Fibroblast of lung (primary cell): ENCODE data around the gene COG8. TPM values are rescaled to one million over a fixed set of nuclear protein-coding genes. Genes with fewer than 3 reads are reported as not detected.

Source experiments
- DNase-seq, 2 donors: peaks; one replicate each; pipeline versions ENCODE4 v3.0.0 to v3.0.0-alpha.2; 2010; ENCODE audit warnings: low read depth in 2 of 2
- H2AFZ ChIP-seq: 2 replicates; pipeline ENCODE4 v1.5.1; 2012; ENCODE audit warnings: low read length, control low read depth, inconsistent platforms
- H3K27ac ChIP-seq: 2 replicates; pipeline ENCODE4 v1.5.1; 2011; ENCODE audit warnings: low read length, control low read depth; ENCODE audit not compliant: insufficient read depth
- H3K27me3 ChIP-seq: 2 replicates; pipeline ENCODE4 v1.5.1; 2011; ENCODE audit warnings: mild to moderate bottlenecking, low read length; ENCODE audit not compliant: control insufficient read depth, insufficient read depth
- H3K36me3 ChIP-seq: 2 replicates; pipeline ENCODE4 v1.5.1; 2011; ENCODE audit warnings: low read length; ENCODE audit not compliant: control insufficient read depth, insufficient read depth
- H3K4me1 ChIP-seq: 2 replicates; pipeline ENCODE4 v1.5.1; 2011; ENCODE audit warnings: low read length; ENCODE audit not compliant: control insufficient read depth, insufficient read depth; ENCODE audit errors: extremely low read depth
- H3K4me2 ChIP-seq: 2 replicates; pipeline ENCODE4 v1.5.1; 2011; ENCODE audit warnings: low read length, control low read depth; ENCODE audit not compliant: insufficient read depth; ENCODE audit errors: extremely low read depth
- H3K4me3 ChIP-seq, 4 experiments: fragments of 200-600 bp in 1 of 4; sonication (generic) in 1 of 4; replicated peaks in 1 of 4; 2 replicates each; pipeline ENCODE4 v1.5.1; 2011 to 2016; ENCODE audit warnings: low read length in 4 of 4, low read depth in 3 of 4, mild to moderate bottlenecking in 3 of 4, control low read depth in 2 of 4, inconsistent platforms in 1 of 4, mixed read lengths in 1 of 4; ENCODE audit not compliant: insufficient read depth in 1 of 4; ENCODE audit errors: control extremely low read depth in 1 of 4
- H3K79me2 ChIP-seq: 2 replicates; pipeline ENCODE4 v1.5.1; 2012; ENCODE audit warnings: mild to moderate bottlenecking, low read length, inconsistent platforms; ENCODE audit not compliant: control insufficient read depth, insufficient read depth
- H3K9ac ChIP-seq: 2 replicates; pipeline ENCODE4 v1.5.1; 2011; ENCODE audit warnings: mild to moderate bottlenecking, low read length, control low read depth; ENCODE audit not compliant: insufficient read depth
- H3K9me3 ChIP-seq: 2 replicates; pipeline ENCODE4 v1.5.1; 2012; ENCODE audit warnings: low read depth, low read length; ENCODE audit not compliant: control insufficient read depth, insufficient read depth
- H4K20me1 ChIP-seq: 2 replicates; pipeline ENCODE4 v1.5.1; 2011; ENCODE audit warnings: low read length; ENCODE audit not compliant: control insufficient read depth, insufficient read depth; ENCODE audit errors: extremely low read depth
- EZH2 ChIP-seq: IDR thresholded peaks from 2 replicates; pipeline ENCODE4 v1.5.1; 2012; ENCODE audit warnings: low read length, control low read depth, mild to moderate bottlenecking; ENCODE audit errors: missing control alignments
- polyA minus RNA-seq: library from RNA; depleted of rRNA, polyadenylated mRNA; stranded (reverse); fragments of >200 nt; gene quantifications from 2 replicates; pipeline ENCODE4 v1.2.3, GENCODE V29; 2011; ENCODE audit warnings: low replicate concordance
- polyA plus RNA-seq, 2 donors: library from polyadenylated mRNA; depleted of rRNA in 1 of 2; stranded (reverse) in 1 of 2; unstranded in 1 of 2; fragments of >200 nt; gene quantifications; 2 replicates each; pipeline ENCODE4 v1.2.1, GENCODE V29; 2011 to 2012; ENCODE audit warnings: missing spikeins in 1 of 2
- total RNA-seq: library from RNA; depleted of rRNA; stranded (reverse); fragments of >200 nt; gene quantifications from 2 replicates; pipeline ENCODE4 v1.2.1, GENCODE V29; 2014
- TF ChIP-seq, protein P1 (sequence below), 2 donors: IDR thresholded peaks in 1 of 2; conservative IDR thresholded peaks in 1 of 2; 1 replicate in 1 of 2; 2 replicates in 1 of 2; pipeline ENCODE4 v1.5.1; 2011 to 2012; ENCODE audit warnings: low read length in 2 of 2, control low read depth in 1 of 2, inconsistent platforms in 1 of 2, low read depth in 1 of 2, mild to moderate bottlenecking in 1 of 2

The COG8 gene, protein sequence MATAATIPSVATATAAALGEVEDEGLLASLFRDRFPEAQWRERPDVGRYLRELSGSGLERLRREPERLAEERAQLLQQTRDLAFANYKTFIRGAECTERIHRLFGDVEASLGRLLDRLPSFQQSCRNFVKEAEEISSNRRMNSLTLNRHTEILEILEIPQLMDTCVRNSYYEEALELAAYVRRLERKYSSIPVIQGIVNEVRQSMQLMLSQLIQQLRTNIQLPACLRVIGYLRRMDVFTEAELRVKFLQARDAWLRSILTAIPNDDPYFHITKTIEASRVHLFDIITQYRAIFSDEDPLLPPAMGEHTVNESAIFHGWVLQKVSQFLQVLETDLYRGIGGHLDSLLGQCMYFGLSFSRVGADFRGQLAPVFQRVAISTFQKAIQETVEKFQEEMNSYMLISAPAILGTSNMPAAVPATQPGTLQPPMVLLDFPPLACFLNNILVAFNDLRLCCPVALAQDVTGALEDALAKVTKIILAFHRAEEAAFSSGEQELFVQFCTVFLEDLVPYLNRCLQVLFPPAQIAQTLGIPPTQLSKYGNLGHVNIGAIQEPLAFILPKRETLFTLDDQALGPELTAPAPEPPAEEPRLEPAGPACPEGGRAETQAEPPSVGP
- total RNA-seq (29.2 and 31.1 TPM in 2 replicates), polyA plus RNA-seq (20.0 and 26.4 TPM in 2 replicates), polyA minus RNA-seq (41.7 and 48.2 TPM in 2 replicates)
- polyA plus RNA-seq (2012) = 16.2 and 21.3 TPM in 2 replicates

DNA sequence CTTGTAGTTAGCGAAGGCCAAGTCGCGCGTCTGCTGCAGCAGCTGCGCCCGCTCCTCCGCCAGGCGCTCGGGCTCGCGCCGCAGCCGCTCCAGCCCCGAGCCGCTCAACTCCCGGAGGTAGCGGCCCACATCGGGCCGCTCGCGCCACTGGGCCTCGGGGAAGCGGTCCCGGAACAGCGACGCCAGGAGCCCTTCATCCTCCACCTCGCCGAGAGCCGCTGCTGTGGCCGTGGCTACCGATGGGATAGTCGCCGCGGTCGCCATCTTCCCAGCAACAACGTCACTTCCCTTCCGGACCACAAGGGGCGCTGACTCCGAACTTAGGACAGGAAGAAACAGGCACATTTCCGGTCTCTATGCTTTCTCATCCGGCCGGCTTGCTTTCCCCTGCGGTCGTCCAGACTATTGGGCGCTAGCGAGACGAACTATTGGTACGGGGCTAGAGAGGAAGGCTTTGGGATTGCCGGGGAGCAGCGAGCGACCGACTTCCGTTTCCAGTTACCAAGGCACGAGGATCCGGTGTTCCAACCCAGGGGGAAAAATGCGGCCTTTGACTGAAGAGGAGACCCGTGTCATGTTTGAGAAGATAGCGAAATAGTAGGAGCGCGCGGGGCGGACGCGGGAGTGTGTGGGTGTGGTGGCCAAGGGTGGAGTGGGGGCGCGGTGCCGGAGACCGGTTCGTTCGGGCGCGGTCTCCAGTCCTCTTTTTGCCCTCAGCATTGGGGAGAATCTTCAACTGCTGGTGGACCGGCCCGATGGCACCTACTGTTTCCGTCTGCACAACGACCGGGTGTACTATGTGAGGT is at the start of gene COG8, which contains the start of gene NIP7:
Gene COG8 (minus strand): TSS at position 276 of the 806 bp plus-strand sequence. CDS start 12 bp downstream, at position 264.
Gene NIP7 (plus strand): TSS at position 484 of the 806 bp plus-strand sequence. CDS start 58 bp downstream, at position 542.
- DNase-seq = peak; percentile 98 to 99
- TF ChIP-seq, protein P1, sequence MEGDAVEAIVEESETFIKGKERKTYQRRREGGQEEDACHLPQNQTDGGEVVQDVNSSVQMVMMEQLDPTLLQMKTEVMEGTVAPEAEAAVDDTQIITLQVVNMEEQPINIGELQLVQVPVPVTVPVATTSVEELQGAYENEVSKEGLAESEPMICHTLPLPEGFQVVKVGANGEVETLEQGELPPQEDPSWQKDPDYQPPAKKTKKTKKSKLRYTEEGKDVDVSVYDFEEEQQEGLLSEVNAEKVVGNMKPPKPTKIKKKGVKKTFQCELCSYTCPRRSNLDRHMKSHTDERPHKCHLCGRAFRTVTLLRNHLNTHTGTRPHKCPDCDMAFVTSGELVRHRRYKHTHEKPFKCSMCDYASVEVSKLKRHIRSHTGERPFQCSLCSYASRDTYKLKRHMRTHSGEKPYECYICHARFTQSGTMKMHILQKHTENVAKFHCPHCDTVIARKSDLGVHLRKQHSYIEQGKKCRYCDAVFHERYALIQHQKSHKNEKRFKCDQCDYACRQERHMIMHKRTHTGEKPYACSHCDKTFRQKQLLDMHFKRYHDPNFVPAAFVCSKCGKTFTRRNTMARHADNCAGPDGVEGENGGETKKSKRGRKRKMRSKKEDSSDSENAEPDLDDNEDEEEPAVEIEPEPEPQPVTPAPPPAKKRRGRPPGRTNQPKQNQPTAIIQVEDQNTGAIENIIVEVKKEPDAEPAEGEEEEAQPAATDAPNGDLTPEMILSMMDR (conservative IDR thresholded peaks at IDR 0.05 in 1 of 2, IDR thresholded peaks at IDR 0.05 in 1 of 2; ENCODE audit: low read depth in 1 of 2, low read length in 2 of 2) = peak; percentile 73 to 84
- TF ChIP-seq EZH2 = no peak
- Histone ChIP-seq H3K4me1 (peaks cover 6% of the 10 kb centered on the region), H3K36me3 (peaks cover 15% of the 10 kb centered on the region), H3K4me2 (peak within 1 kb of the TSS; percentile 96), H3K4me3 (peak within 1 kb of the TSS; percentile 40 to 88 (median 80)), H3K79me2 (peaks cover 39% of the 10 kb centered on the region), H3K27ac (peak within 1 kb of the TSS; percentile 80), H4K20me1 (no peaks in the 10 kb centered on the region), H3K27me3 (no peaks in the 10 kb centered on the region), H3K9me3 (no peaks in the 10 kb centered on the region), H2AFZ (peak within 1 kb of the TSS; percentile 66), H3K9ac (peak within 1 kb of the TSS; percentile 77)

DNA sequence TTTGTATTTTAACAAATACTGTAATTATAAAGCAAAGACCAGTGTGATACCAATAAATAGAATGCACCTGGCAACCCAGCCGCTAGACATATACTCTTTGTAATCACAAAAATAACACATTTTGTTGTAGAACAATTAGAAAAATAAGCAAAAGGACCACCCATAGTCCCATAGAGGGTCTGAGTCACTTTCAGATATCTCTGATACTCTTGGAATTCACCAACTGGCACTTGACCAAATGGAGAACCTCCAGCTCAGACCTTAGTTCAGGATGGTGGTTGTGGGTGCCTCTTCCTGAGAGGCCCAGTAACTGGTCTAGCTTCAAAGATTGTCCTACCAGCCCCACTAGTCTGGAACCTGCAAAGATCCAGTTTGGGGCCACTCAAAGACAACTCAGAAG is 47.2 kb upstream of the COG8 start:
- Histone ChIP-seq H3K9me3 (no peaks in the 10 kb centered on the region), H3K4me2 (no peak overlapping the region), H4K20me1 (no peaks in the 10 kb centered on the region), H2AFZ (no peak overlapping the region), H3K4me1 (no peaks in the 10 kb centered on the region), H3K27ac (no peak overlapping the region), H3K27me3 (no peaks in the 10 kb centered on the region), H3K79me2 (peaks cover 17% of the 10 kb centered on the region), H3K4me3 (peak overlapping the region in 2 of 4 experiments; percentile 63 to 75), H3K36me3 (peaks cover 2% of the 10 kb centered on the region), H3K9ac (no peak overlapping the region)
- DNase-seq = peak in 1 of 2 donors; percentile 46
- TF ChIP-seq, protein P1 (conservative IDR thresholded peaks at IDR 0.05 in 1 of 2, IDR thresholded peaks at IDR 0.05 in 1 of 2; ENCODE audit: low read depth in 1 of 2, low read length in 2 of 2) = no peak
- no peak for TF ChIP-seq EZH2
